ENCODE data around the gene DCC. TPM values are rescaled to one million over a fixed set of nuclear protein-coding genes. Genes with fewer than 3 reads are reported as not detected.

Gene DCC
- polyA plus RNA-seq, 1 experiment: 0.15 TPM

- no peaks in the 10 kb centered on the region for H3K36me3 ChIP-seq (ENCODE audit: control insufficient read depth, insufficient read depth, low read length)
- H3K27me3 ChIP-seq (ENCODE audit: control insufficient read depth, insufficient read depth, low read length): no peaks in the 10 kb centered on the region
- CTCF ChIA-PET: no interaction called here
- no peak for TF ChIP-seq CTCF (IDR thresholded peaks at IDR 0.05; ENCODE audit: insufficient read depth, low read depth, low read length)
- no peak for DNase-seq (ENCODE audit: low read depth)
- no peak overlapping the region for H3K4me3 ChIP-seq (ENCODE audit: low read depth, low read length)
- POLR2A ChIA-PET: no interaction called here
Measured at GRCh38 chr18:52427521-52428175, 87.7 kb downstream of the DCC start.

- no peak for TF ChIP-seq CTCF (IDR thresholded peaks at IDR 0.05; ENCODE audit: insufficient read depth, low read depth, low read length)
- no peaks in the 10 kb centered on the region for H3K36me3 ChIP-seq (ENCODE audit: control insufficient read depth, insufficient read depth, low read length)
- CTCF ChIA-PET: interaction anchor here (0.6 kb wide), 1 partner anchor 1027 kb away, joined by 3 read pairs; no protein-coding TSS in a partner anchor
- H3K4me3 ChIP-seq (ENCODE audit: low read depth, low read length): no peak overlapping the region
- no peaks in the 10 kb centered on the region for H3K27me3 ChIP-seq (ENCODE audit: control insufficient read depth, insufficient read depth, low read length)
- no peak for DNase-seq (ENCODE audit: low read depth)
- POLR2A ChIA-PET: no interaction called here
Measured at GRCh38 chr18:52431683-52432082, 91.7 kb downstream of the DCC start.

- no peak for TF ChIP-seq CTCF (IDR thresholded peaks at IDR 0.05; ENCODE audit: insufficient read depth, low read depth, low read length)
Measured at GRCh38 chr18:52433797-52434196, 93.8 kb downstream of the DCC start.

GRCh38 chr18:52435301-52435700 is 95.3 kb downstream of the DCC start:
- DNase-seq (ENCODE audit: low read depth): no peak
- TF ChIP-seq CTCF (IDR thresholded peaks at IDR 0.05; ENCODE audit: insufficient read depth, low read depth, low read length): no peak
- ChIA-PET CTCF (no interaction called here), POLR2A (no interaction called here)
- H3K36me3 ChIP-seq (ENCODE audit: control insufficient read depth, insufficient read depth, low read length): no peaks in the 10 kb centered on the region
- H3K4me3 ChIP-seq (ENCODE audit: low read depth, low read length): no peak overlapping the region
- H3K27me3 ChIP-seq (ENCODE audit: control insufficient read depth, insufficient read depth, low read length): no peaks in the 10 kb centered on the region

More at GRCh38 chr18:52433797-52434196, 93.8 kb downstream of the DCC start:
- H3K36me3 ChIP-seq (ENCODE audit: control insufficient read depth, insufficient read depth, low read length): no peaks in the 10 kb centered on the region
- no peaks in the 10 kb centered on the region for H3K27me3 ChIP-seq (ENCODE audit: control insufficient read depth, insufficient read depth, low read length)
- DNase-seq (ENCODE audit: low read depth): no peak
- CTCF ChIA-PET: no interaction called here
- POLR2A ChIA-PET: no interaction called here
- no peak overlapping the region for H3K4me3 ChIP-seq (ENCODE audit: low read depth, low read length)

- no peak for TF ChIP-seq CTCF (IDR thresholded peaks at IDR 0.05; ENCODE audit: insufficient read depth, low read depth, low read length)
- POLR2A ChIA-PET: no interaction called here
- H3K4me3 ChIP-seq (ENCODE audit: low read depth, low read length): no peak overlapping the region
- H3K27me3 ChIP-seq (ENCODE audit: control insufficient read depth, insufficient read depth, low read length): no peaks in the 10 kb centered on the region
- CTCF ChIA-PET: no interaction called here
- DNase-seq (ENCODE audit: low read depth): no peak
- H3K36me3 ChIP-seq (ENCODE audit: control insufficient read depth, insufficient read depth, low read length): no peaks in the 10 kb centered on the region
Measured at GRCh38 chr18:52437161-52437560, 97.2 kb downstream of the DCC start.
